Activated CD4-positive, alpha-beta T cell treated with anti-CD3 and anti-CD28 coated beads for 36 hours (primary cell): Measurements from ENCODE around the gene WTIP. TPM values are rescaled to one million over a fixed set of nuclear protein-coding genes. Genes with fewer than 3 reads are reported as not detected.
"Not testable (repeated sequence)": the region's sequence is repeated elsewhere in the genome, so short reads cannot be mapped to it uniquely, and the experiment has no call there.

Experiments
- ATAC-seq: fragments of 200-7000 bp; cut with Tn5 transposase; one replicate; pipeline ENCODE4 v1.10.0; 2021; ENCODE audit warnings: mild to moderate bottlenecking, moderate library complexity
- CTCF ChIA-PET: fragments of 350-600 bp; sonication (Branson Sonifier 250); formaldehyde crosslinking; loops from one replicate; lab custom pipeline; 2021; ENCODE audit warnings: antibody characterized with exemption; lab: Charles Lee
- POLR2A ChIA-PET: fragments of 350-600 bp; sonication (Branson Sonifier 250); formaldehyde crosslinking; loops from one replicate; lab custom pipeline; 2021; ENCODE audit warnings: antibody characterized with exemption, inconsistent platforms; lab: Charles Lee
- DNase-seq: peaks from one replicate; pipeline ENCODE4 v3.0.0-alpha.2; 2020
- H3K27ac Mint-ChIP-seq: one replicate; pipeline ENCODE4 v1.8.0; 2021; ENCODE audit warnings: mixed read lengths
- H3K27me3 Mint-ChIP-seq: one replicate; pipeline ENCODE4 v1.8.0; 2021; ENCODE audit warnings: mixed read lengths
- H3K36me3 Mint-ChIP-seq: one replicate; pipeline ENCODE4 v1.8.0; 2021; ENCODE audit warnings: low read depth, mixed read lengths
- H3K4me1 Mint-ChIP-seq: one replicate; pipeline ENCODE4 v1.8.0; 2021; ENCODE audit warnings: mixed read lengths
- H3K4me3 Mint-ChIP-seq: one replicate; pipeline ENCODE4 v1.8.0; 2021; ENCODE audit warnings: mild to moderate bottlenecking, moderate library complexity, mixed read lengths
- H3K9me3 Mint-ChIP-seq: one replicate; pipeline ENCODE4 v1.8.0; 2021; ENCODE audit warnings: low read depth, mixed read lengths
- intact Hi-C, 2 experiments: fragments of 100-400 bp; cut with DNase I in 1 of 2; cut with micrococcal nuclease in 1 of 2; formaldehyde crosslinking; loops; one replicate each; pipeline versions ENCODE4 v1.14.2 to v1.15.1; 2022 to 2024; cut with DNase I, micrococcal nuclease
- total RNA-seq, 2 experiments: library from RNA; stranded (reverse); gene quantifications; one replicate each; pipeline ENCODE4 v1.2.3, GENCODE V29; 2021

Gene WTIP
- total RNA-seq = 1 to 10 TPM in 1 of 2 experiments, under 1 TPM in 1; 0.60 to 1.0 TPM

DNA sequence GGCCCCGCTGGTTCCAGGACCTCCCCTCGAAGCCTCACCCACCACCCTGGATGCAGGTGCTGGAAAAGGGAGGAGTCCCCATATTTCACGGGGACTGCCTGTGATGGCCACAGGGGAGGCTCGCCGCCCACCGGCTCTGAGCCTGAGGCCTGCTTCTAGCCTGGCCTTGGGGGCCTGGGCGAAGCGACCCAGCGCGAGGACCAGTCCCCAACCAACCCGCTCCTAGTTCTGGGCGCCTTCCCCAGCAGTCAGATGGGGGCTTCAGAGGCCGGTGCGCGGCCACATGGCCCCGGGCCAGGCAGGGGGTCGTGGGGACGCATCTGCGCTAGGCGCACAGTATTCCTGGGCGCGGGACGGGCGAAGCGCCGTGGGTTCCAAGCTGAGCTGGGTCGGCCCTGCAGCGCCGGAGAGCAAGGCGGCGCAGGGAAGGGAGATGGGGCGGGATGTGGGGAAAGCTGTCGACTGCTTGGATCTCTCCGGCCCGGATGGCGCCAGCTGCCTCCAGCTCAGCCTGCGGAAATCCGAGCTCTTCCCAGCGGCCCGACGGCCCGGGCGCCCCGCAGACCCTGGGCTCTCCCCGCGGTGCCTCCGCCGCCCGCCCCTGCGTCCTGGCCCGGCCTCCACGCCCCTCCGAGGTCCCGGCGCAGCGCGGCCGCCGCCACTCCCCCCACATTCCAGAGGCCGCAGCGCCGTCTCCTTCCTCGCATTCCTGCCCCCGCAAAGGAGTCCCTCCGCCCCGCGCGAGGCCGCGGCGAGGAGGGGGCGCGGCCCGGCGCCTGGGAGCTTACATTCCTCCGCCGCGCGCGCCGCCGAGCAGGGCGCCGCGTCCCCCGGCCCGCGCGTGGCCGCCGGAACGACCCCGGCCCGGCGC, at the start of gene WTIP:
TSS of gene WTIP (plus strand) at position 788 of the 871 bp plus-strand sequence. CDS start 217 bp downstream, outside the sequence.
- H3K4me1 Mint-ChIP-seq = peaks cover 5% of the 10 kb centered on the region
- intact Hi-C loops = no loop called here
- peaks cover 38% of the 10 kb centered on the region for H3K27me3 Mint-ChIP-seq
- DNase-seq (no peak), ATAC-seq (no peak)
- no peaks in the 10 kb centered on the region for H3K9me3 Mint-ChIP-seq
- no peaks in the 10 kb centered on the region for H3K36me3 Mint-ChIP-seq
- H3K27ac Mint-ChIP-seq = no peak within 1 kb of the TSS
- no peak within 1 kb of the TSS for H3K4me3 Mint-ChIP-seq
- POLR2A ChIA-PET = no interaction called here
- CTCF ChIA-PET = interaction anchor here (0.5 to 1.4 kb wide), 2 partner anchors 8 to 18 kb away, joined by 3 to 5 read pairs; no protein-coding TSS in a partner anchor

- Mint-ChIP-seq H3K4me1 (peaks cover 27% of the 10 kb centered on the region), H3K27me3 (no peaks in the 10 kb centered on the region), H3K36me3 (peaks cover 58% of the 10 kb centered on the region), H3K9me3 (no peaks in the 10 kb centered on the region), H3K27ac (peak overlapping the region; percentile 42), H3K4me3 (no peak overlapping the region)
- ChIA-PET POLR2A (no interaction called here), CTCF (interaction anchor here (0.6 to 1.9 kb wide), 4 partner anchors 11 to 1741 kb away, joined by 3 to 4 read pairs (median 4); partner anchors contain the start of gene NUDT19)
- DNase-seq (no peak), ATAC-seq (no peak)
- intact Hi-C loops = loop anchor here (5.0 to 10.0 kb wide), 3 partner anchors 35 to 555 kb away; partner anchors contain the start of gene LSM14A (in 1 of the 2)
Observed at GRCh38 chr19:34432797-34433196, 48.8 kb upstream of the WTIP start.

- Mint-ChIP-seq H3K27ac (no peak overlapping the region), H3K36me3 (peaks cover 58% of the 10 kb centered on the region), H3K9me3 (no peaks in the 10 kb centered on the region), H3K27me3 (no peaks in the 10 kb centered on the region), H3K4me3 (no peak overlapping the region), H3K4me1 (peaks cover 5% of the 10 kb centered on the region)
- ATAC-seq (no peak), DNase-seq (no peak)
- ChIA-PET CTCF (interaction anchor here (0.6 kb wide), 1 partner anchor 394 kb away, joined by 3 read pairs; no protein-coding TSS in a partner anchor), POLR2A (no interaction called here)
- intact Hi-C loops = loop anchor here in 1 of 2 experiments (10.0 kb wide), 1 partner anchor 262 kb away; the partner anchor contains the start of gene LSM14A
Observed at GRCh38 chr19:34436716-34437115, 44.8 kb upstream of the WTIP start.

GRCh38 chr19:34448191-34448590, 33.4 kb upstream of the WTIP start:
- H3K36me3 Mint-ChIP-seq = peaks cover 65% of the 10 kb centered on the region
- peak overlapping the region; percentile 9 for H3K27ac Mint-ChIP-seq
- DNase-seq (no peak), ATAC-seq (no peak)
- intact Hi-C loops = loop anchor here in 1 of 2 experiments (5.0 kb wide), 1 partner anchor 56 kb away; no protein-coding TSS in a partner anchor
- ChIA-PET CTCF (interaction anchor here (0.6 to 1.7 kb wide), 2 partner anchors 18 to 27 kb away, joined by 3 to 5 read pairs; no protein-coding TSS in a partner anchor), POLR2A (no interaction called here)
- H3K4me1 Mint-ChIP-seq = peaks cover 2% of the 10 kb centered on the region
- H3K9me3 Mint-ChIP-seq = no peaks in the 10 kb centered on the region
- H3K4me3 Mint-ChIP-seq = no peak overlapping the region
- no peaks in the 10 kb centered on the region for H3K27me3 Mint-ChIP-seq

- Mint-ChIP-seq H3K36me3 (peaks cover 57% of the 10 kb centered on the region), H3K4me3 (no peak overlapping the region), H3K4me1 (peaks cover 10% of the 10 kb centered on the region), H3K27ac (no peak overlapping the region), H3K27me3 (no peaks in the 10 kb centered on the region), H3K9me3 (no peaks in the 10 kb centered on the region)
- CTCF ChIA-PET = interaction anchor here (0.9 to 1.7 kb wide), 3 partner anchors 9 to 23 kb away, joined by 3 to 7 read pairs (median 5); no protein-coding TSS in a partner anchor
- DNase-seq (no peak), ATAC-seq (no peak)
- POLR2A ChIA-PET = interaction anchor here (0.6 kb wide), 1 partner anchor 58 kb away, joined by 3 read pairs; no protein-coding TSS in a partner anchor
- intact Hi-C loops = no loop called here
Observed at GRCh38 chr19:34452723-34453122, 28.8 kb upstream of the WTIP start.

- ATAC-seq = no peak
- H3K27ac Mint-ChIP-seq = peak overlapping the region; percentile 58
- no peaks in the 10 kb centered on the region for H3K9me3 Mint-ChIP-seq
- intact Hi-C loops = no loop called here
- no peak overlapping the region for H3K4me3 Mint-ChIP-seq
- POLR2A ChIA-PET = no interaction called here
- CTCF ChIA-PET = no interaction called here
- no peak for DNase-seq
- peaks cover 56% of the 10 kb centered on the region for H3K36me3 Mint-ChIP-seq
- H3K27me3 Mint-ChIP-seq = no peaks in the 10 kb centered on the region
- peaks cover 10% of the 10 kb centered on the region for H3K4me1 Mint-ChIP-seq
Observed at GRCh38 chr19:34454091-34454490, 27.5 kb upstream of the WTIP start.

DNA sequence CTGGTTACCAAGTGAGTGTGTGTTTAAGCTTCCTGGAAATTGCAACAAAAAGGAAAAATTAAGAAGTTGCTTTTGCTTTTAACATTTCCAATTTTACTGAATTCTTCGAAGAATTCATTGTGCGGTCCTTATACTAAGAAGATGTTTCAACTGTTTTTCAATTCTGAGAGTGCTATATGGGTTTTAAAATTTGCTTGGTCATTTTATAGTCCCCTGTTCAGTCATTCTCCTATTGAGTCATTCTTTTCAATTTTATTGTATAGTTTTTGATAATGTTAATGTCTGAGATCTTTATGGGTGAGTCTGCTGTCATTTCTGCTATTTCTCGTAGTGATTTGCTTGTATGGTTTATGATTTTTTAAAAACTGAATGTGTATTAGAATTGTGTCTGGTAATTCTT, 26.9 kb upstream of the WTIP start:
- DNase-seq (no peak), ATAC-seq (no peak)
- ChIA-PET POLR2A (no interaction called here), CTCF (no interaction called here)
- intact Hi-C loops = no loop called here
- Mint-ChIP-seq H3K36me3 (peaks cover 55% of the 10 kb centered on the region), H3K4me1 (peaks cover 10% of the 10 kb centered on the region), H3K4me3 (no peak overlapping the region), H3K9me3 (no peaks in the 10 kb centered on the region), H3K27me3 (no peaks in the 10 kb centered on the region), H3K27ac (no peak overlapping the region)

DNA sequence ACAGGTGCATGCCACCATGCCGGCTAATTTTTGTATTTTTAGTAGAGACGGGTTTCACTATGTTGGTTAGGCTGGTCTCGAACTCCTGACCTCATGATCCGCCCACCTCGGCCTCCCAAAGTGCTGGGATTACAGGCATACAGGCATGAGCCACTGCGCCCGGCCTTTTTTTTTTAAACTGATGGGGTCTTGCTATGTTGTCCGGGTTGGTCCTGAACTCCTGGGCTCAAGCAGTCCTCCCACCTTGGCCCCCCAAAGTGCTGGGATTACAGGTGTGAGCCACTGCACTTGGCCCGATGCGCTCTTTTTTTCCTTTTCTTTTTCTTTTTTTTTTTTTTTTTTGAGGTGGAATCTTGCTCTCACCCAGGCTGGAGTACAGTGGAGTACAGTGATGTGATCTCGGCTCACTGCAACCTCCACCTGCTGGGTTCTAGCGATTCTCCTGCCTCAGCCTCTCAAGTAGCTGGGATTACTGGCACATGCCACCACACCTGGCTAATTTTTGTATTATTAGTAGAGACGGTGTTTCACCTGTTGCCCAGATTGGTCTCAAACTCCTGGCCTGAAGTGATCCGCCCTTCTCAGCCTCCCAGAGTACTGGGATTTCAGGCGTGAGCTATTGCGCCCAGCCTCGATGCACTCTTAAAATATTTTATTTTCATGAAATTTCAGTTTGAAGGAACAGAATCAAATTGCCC, 25.6 kb upstream of the WTIP start:
- CTCF ChIA-PET, H3K27ac Mint-ChIP-seq, DNase-seq, H3K27me3 Mint-ChIP-seq, H3K9me3 Mint-ChIP-seq, H3K4me3 Mint-ChIP-seq, intact Hi-C loops, ATAC-seq: not testable (repeated sequence)
- POLR2A ChIA-PET = interaction anchor here (0.7 kb wide), 1 partner anchor 13 kb away, joined by 4 read pairs; no protein-coding TSS in a partner anchor
- H3K4me1 Mint-ChIP-seq = peaks cover 10% of the 10 kb centered on the region
- peaks cover 58% of the 10 kb centered on the region for H3K36me3 Mint-ChIP-seq

- Mint-ChIP-seq H3K4me3 (no peak overlapping the region), H3K36me3 (peaks cover 70% of the 10 kb centered on the region), H3K27me3 (no peaks in the 10 kb centered on the region), H3K9me3 (no peaks in the 10 kb centered on the region), H3K27ac (no peak overlapping the region), H3K4me1 (peaks cover 10% of the 10 kb centered on the region)
- CTCF ChIA-PET = interaction anchor here (1.3 kb wide), 1 partner anchor 19 kb away, joined by 5 read pairs; no protein-coding TSS in a partner anchor
- ATAC-seq (no peak), DNase-seq (no peak)
- POLR2A ChIA-PET = no interaction called here
- intact Hi-C loops = no loop called here
Observed at GRCh38 chr19:34457446-34457845, 24.1 kb upstream of the WTIP start.

GRCh38 chr19:34458677-34459076, 22.9 kb upstream of the WTIP start:
- DNase-seq (no peak), ATAC-seq (no peak)
- Mint-ChIP-seq H3K4me3 (no peak overlapping the region), H3K4me1 (peaks cover 9% of the 10 kb centered on the region), H3K36me3 (peaks cover 70% of the 10 kb centered on the region), H3K9me3 (no peaks in the 10 kb centered on the region), H3K27me3 (no peaks in the 10 kb centered on the region), H3K27ac (no peak overlapping the region)
- intact Hi-C loops = no loop called here
- ChIA-PET POLR2A (no interaction called here), CTCF (interaction anchor here (0.8 to 1.3 kb wide), 2 partner anchors 20 to 1455 kb away, joined by 3 to 5 read pairs; no protein-coding TSS in a partner anchor)

GRCh38 chr19:34459614-34460013, 21.9 kb upstream of the WTIP start:
- CTCF ChIA-PET = interaction anchor here (1.3 kb wide), 1 partner anchor 10 kb away, joined by 3 read pairs; no protein-coding TSS in a partner anchor
- Mint-ChIP-seq H3K27me3 (no peaks in the 10 kb centered on the region), H3K4me1 (peaks cover 4% of the 10 kb centered on the region), H3K36me3 (peaks cover 64% of the 10 kb centered on the region), H3K9me3 (no peaks in the 10 kb centered on the region), H3K27ac (no peak overlapping the region), H3K4me3 (no peak overlapping the region)
- ATAC-seq = no peak
- POLR2A ChIA-PET = no interaction called here
- DNase-seq = no peak
- intact Hi-C loops = no loop called here
